Keratinocyte (primary cell): Measurements from ENCODE around the gene GPAT3. TPM values are rescaled to one million over a fixed set of nuclear protein-coding genes. Genes with fewer than 3 reads are reported as not detected.

Experiments
- DNase-seq: peaks from one replicate; pipeline ENCODE4 v3.0.0-alpha.2; 2011; ENCODE audit warnings: low read depth, missing footprints, low spot score
- FAIRE-seq: peaks from 2 replicates; lab custom pipeline; 2011; peaks lifted over from hg19 to GRCh38; lab: Jason Lieb, UNC
- H2AFZ ChIP-seq: 2 replicates; pipeline ENCODE4 v1.6.0; 2012; ENCODE audit warnings: low read length, control low read depth, inconsistent platforms; ENCODE audit not compliant: control insufficient read depth
- H3K27ac ChIP-seq: 2 replicates; pipeline ENCODE4 v1.5.1; 2011; ENCODE audit warnings: low read length; ENCODE audit not compliant: control insufficient read depth, insufficient read depth
- H3K27me3 ChIP-seq: 3 replicates; pipeline ENCODE4 v1.6.0; 2011; ENCODE audit warnings: low read length; ENCODE audit not compliant: control insufficient read depth, insufficient read depth; ENCODE audit errors: extremely low read depth
- H3K36me3 ChIP-seq, 2 experiments: 2 replicates in 1 of 2; 3 replicates in 1 of 2; pipeline ENCODE4 v1.5.1; 2011; ENCODE audit warnings: low read length in 2 of 2, mild to moderate bottlenecking in 1 of 2; ENCODE audit not compliant: control insufficient read depth in 2 of 2, insufficient read depth in 2 of 2; ENCODE audit errors: extremely low read depth in 1 of 2
- H3K4me1 ChIP-seq: 3 replicates; pipeline ENCODE4 v1.5.1; 2011; ENCODE audit warnings: low read length; ENCODE audit not compliant: control insufficient read depth, insufficient read depth; ENCODE audit errors: extremely low read depth
- H3K4me2 ChIP-seq: 3 replicates; pipeline ENCODE4 v1.6.0; 2011; ENCODE audit warnings: low read depth, low read length; ENCODE audit not compliant: control insufficient read depth, insufficient read depth; ENCODE audit errors: extremely low read depth
- H3K4me3 ChIP-seq, 3 experiments: fragments of 200-600 bp in 1 of 3; sonication (generic) in 1 of 3; 2 replicates in 2 of 3; 3 replicates in 1 of 3; pipeline ENCODE4 v1.5.1; 2011 to 2016; ENCODE audit warnings: low read length in 3 of 3, mild to moderate bottlenecking in 3 of 3, control low read depth in 2 of 3, inconsistent platforms in 1 of 3, low read depth in 1 of 3, mixed read lengths in 1 of 3, mixed run types in 1 of 3, moderate library complexity in 1 of 3; ENCODE audit not compliant: control insufficient read depth in 2 of 3, insufficient read depth in 2 of 3; ENCODE audit errors: extremely low read depth in 1 of 3
- H3K79me2 ChIP-seq: 2 replicates; pipeline ENCODE4 v1.6.0; 2012; ENCODE audit warnings: low read length; ENCODE audit not compliant: control insufficient read depth, insufficient read depth
- H3K9ac ChIP-seq: 3 replicates; pipeline ENCODE4 v1.6.0; 2011; ENCODE audit warnings: low read length; ENCODE audit not compliant: control insufficient read depth, insufficient read depth; ENCODE audit errors: extremely low read depth
- H3K9me1 ChIP-seq: 3 replicates; pipeline ENCODE4 v1.6.0; 2011; ENCODE audit warnings: low read length; ENCODE audit not compliant: control insufficient read depth, insufficient read depth; ENCODE audit errors: extremely low read depth
- H3K9me3 ChIP-seq: 2 replicates; pipeline ENCODE4 v1.5.1; 2012; ENCODE audit warnings: low read depth, low read length; ENCODE audit not compliant: control insufficient read depth
- H4K20me1 ChIP-seq: 3 replicates; pipeline ENCODE4 v1.6.0; 2011; ENCODE audit warnings: low read length; ENCODE audit not compliant: control insufficient read depth, insufficient read depth; ENCODE audit errors: extremely low read depth
- EZH2 ChIP-seq: IDR thresholded peaks from one replicate; pipeline ENCODE4 v1.6.1; 2012; ENCODE audit warnings: inconsistent platforms, mild to moderate bottlenecking, low read length, moderate library complexity
- dilution Hi-C: fragments of 300-500 bp; cut with MboI; formaldehyde crosslinking; loops from one replicate; pipeline ENCODE4 v1.7.0; 2020; ENCODE audit warnings: low sequenced_read_pairs; ENCODE audit not compliant: extremely low pct_ligation_motif_present
- polyA plus RNA-seq, 5 experiments: library from polyadenylated mRNA; depleted of rRNA in 3 of 5; stranded (reverse) in 3 of 5; stranded (forward) in 1 of 5; unstranded in 1 of 5; fragments of >200 nt; gene quantifications; 1 replicate in 1 of 5; 2 replicates in 3 of 5; 3 replicates in 1 of 5; pipeline versions ENCODE4 v1.2.1 to v1.2.3, GENCODE V29; 2011 to 2012; ENCODE audit warnings: missing spikeins in 2 of 5, low read depth in 1 of 5, low replicate concordance in 1 of 5
- TF ChIP-seq, protein P1 (sequence below), 3 experiments: IDR thresholded peaks in 1 of 3; conservative IDR thresholded peaks in 1 of 3; optimal IDR thresholded peaks in 1 of 3; 2 replicates in 2 of 3; 3 replicates in 1 of 3; pipeline versions ENCODE3 to v1.5.1; 2011; ENCODE audit warnings: low read length in 3 of 3, mild to moderate bottlenecking in 3 of 3, moderate library complexity in 2 of 3, control low read depth in 1 of 3, inconsistent platforms in 1 of 3; ENCODE audit not compliant: insufficient read depth in 2 of 3; ENCODE audit errors: extremely low read depth in 1 of 3

Gene GPAT3
- polyA plus RNA-seq, 1 donor (not counting 4 experiments of a cell fraction or from before 2014, with no cell fraction given), result 2.4 TPM

GRCh38 chr4:83504503-83504902 lies 31.4 kb upstream of the GPAT3 start:
- dilution Hi-C loops, result loop anchor here (10.0 kb wide), 1 partner anchor 130 kb away; no protein-coding TSS in a partner anchor
- DNase-seq (no peak), FAIRE-seq (peak; percentile 13)
- Histone ChIP-seq H3K4me3 (no peak overlapping the region), H3K27ac (no peak overlapping the region), H3K9me3 (no peaks in the 10 kb centered on the region), H3K79me2 (no peaks in the 10 kb centered on the region), H3K4me2 (no peak overlapping the region), H3K4me1 (no peaks in the 10 kb centered on the region), H3K9ac (no peak overlapping the region), H3K9me1 (no peaks in the 10 kb centered on the region), H3K36me3 (no peaks in the 10 kb centered on the region), H4K20me1 (no peaks in the 10 kb centered on the region), H3K27me3 (no peaks in the 10 kb centered on the region), H2AFZ (peak overlapping the region; percentile 2)
- no peak for TF ChIP-seq EZH2
- TF ChIP-seq, protein P1, sequence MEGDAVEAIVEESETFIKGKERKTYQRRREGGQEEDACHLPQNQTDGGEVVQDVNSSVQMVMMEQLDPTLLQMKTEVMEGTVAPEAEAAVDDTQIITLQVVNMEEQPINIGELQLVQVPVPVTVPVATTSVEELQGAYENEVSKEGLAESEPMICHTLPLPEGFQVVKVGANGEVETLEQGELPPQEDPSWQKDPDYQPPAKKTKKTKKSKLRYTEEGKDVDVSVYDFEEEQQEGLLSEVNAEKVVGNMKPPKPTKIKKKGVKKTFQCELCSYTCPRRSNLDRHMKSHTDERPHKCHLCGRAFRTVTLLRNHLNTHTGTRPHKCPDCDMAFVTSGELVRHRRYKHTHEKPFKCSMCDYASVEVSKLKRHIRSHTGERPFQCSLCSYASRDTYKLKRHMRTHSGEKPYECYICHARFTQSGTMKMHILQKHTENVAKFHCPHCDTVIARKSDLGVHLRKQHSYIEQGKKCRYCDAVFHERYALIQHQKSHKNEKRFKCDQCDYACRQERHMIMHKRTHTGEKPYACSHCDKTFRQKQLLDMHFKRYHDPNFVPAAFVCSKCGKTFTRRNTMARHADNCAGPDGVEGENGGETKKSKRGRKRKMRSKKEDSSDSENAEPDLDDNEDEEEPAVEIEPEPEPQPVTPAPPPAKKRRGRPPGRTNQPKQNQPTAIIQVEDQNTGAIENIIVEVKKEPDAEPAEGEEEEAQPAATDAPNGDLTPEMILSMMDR (optimal IDR thresholded peaks at IDR 0.05 in 1 of 3, IDR thresholded peaks at IDR 0.05 in 1 of 3, conservative IDR thresholded peaks at IDR 0.05 in 1 of 3; ENCODE audit: extremely low read depth in 1 of 3, insufficient read depth in 2 of 3, low read length in 3 of 3), result no peak

DNA sequence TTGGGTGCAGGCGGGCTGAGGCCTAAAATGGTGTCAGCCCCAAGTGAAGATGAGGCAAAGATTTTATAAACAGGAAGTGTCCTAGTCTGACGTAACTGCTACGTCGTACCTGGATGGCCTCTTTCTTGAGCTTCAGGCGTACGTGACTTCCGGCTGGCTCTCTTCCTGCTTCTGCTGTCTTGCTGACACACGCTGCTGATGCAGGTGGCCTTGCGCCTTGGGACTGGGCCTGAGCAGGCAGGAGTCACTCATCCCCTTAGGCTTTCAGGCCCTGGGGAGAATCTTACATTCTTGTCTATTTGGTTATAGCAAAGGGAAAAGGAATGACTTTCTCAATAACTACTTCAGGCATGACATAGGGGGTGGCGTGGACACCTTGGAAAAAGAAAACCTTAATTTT lies 30.9 kb upstream of the GPAT3 start:
- Histone ChIP-seq H3K27me3 (no peaks in the 10 kb centered on the region), H3K9ac (no peak overlapping the region), H3K4me3 (no peak overlapping the region), H3K79me2 (no peaks in the 10 kb centered on the region), H3K4me2 (no peak overlapping the region), H4K20me1 (no peaks in the 10 kb centered on the region), H3K27ac (no peak overlapping the region), H3K4me1 (no peaks in the 10 kb centered on the region), H3K9me1 (no peaks in the 10 kb centered on the region), H3K36me3 (no peaks in the 10 kb centered on the region), H2AFZ (no peak overlapping the region), H3K9me3 (no peaks in the 10 kb centered on the region)
- TF ChIP-seq EZH2, result no peak
- TF ChIP-seq, protein P1 (optimal IDR thresholded peaks at IDR 0.05 in 1 of 3, IDR thresholded peaks at IDR 0.05 in 1 of 3, conservative IDR thresholded peaks at IDR 0.05 in 1 of 3; ENCODE audit: extremely low read depth in 1 of 3, insufficient read depth in 2 of 3, low read length in 3 of 3), result no peak
- FAIRE-seq, result no peak
- no peak for DNase-seq
- dilution Hi-C loops, result loop anchor here (10.0 kb wide), 1 partner anchor 130 kb away; no protein-coding TSS in a partner anchor
